ENCODE data around the gene GRB10. TPM values are rescaled to one million over a fixed set of nuclear protein-coding genes. Genes with fewer than 3 reads are reported as not detected.
"Not testable (repeated sequence)": the region's sequence is repeated elsewhere in the genome, so short reads cannot be mapped to it uniquely, and the experiment has no call there.

Gene GRB10
- total and polyA plus RNA-seq, 4 experiments from 2014 or later: 0.83 to 7.7 (median 5.0) TPM

- Mint-ChIP-seq H3K27me3 (peaks cover 10 to 19% of the 10 kb centered on the region in 2 donors), H3K36me3 (peaks cover 0 to 5% of the 10 kb centered on the region in 2 donors), H3K4me3 (peak overlapping the region in 1 of 8 donors; percentile 12), H3K27ac (peak overlapping the region in 1 of 7 donors; percentile 29), H3K4me1 (peaks cover 14 to 28% (median 23%) of the 10 kb centered on the region in 4 donors), H3K9me3 (peaks cover 0 to 4% (median 0%) of the 10 kb centered on the region in 8 donors)
- ChIA-PET CTCF (ENCODE audit: partially characterized antibody) (no interaction called here), POLR2A (ENCODE audit: partially characterized antibody) (no interaction called here)
- no peak overlapping the region for H3K27ac ChIP-seq (ENCODE audit: low read depth, low read length)
- intact Hi-C loops (cut with micrococcal nuclease): loop anchor here (5.0 kb wide), 3 partner anchors 287 to 382 kb away; no protein-coding TSS in a partner anchor
- DNase-seq: no peak
- peaks cover 7% of the 10 kb centered on the region for H3K4me1 ChIP-seq (ENCODE audit: insufficient read depth, low read length)
- H3K4me3 ChIP-seq (ENCODE audit: low read length in 2 of 2): no peak overlapping the region
- H3K36me3 ChIP-seq (ENCODE audit: insufficient read depth, low read length): no peaks in the 10 kb centered on the region
- H3K9me3 ChIP-seq (ENCODE audit: control insufficient read depth in 1 of 2, low read length in 2 of 2): no peaks in the 10 kb centered on the region
- peaks cover 3% of the 10 kb centered on the region for H3K27me3 ChIP-seq (ENCODE audit: insufficient read depth, low read length)
These were observed 2.3 kb downstream of the GRB10 start for GRCh38 chr7:50780436-50780835.

DNA sequence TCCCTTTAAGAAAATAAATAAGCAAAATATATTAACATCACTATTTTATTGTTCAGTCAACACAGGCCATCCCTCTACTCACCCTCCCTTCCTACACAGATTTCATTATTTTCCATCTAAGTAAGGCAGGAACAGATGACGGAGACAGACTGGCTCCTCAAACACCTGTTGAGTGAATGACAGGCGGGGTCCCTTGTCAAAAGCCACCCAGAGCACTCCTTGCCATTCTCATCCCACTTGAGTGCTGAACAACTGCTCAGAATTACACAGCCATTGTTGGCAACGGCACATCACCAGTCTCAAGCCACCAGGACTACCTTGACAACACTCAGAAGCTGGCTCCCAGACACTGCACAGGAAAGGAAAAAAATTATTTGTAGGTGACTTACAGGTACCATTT lies 3.3 kb downstream of the GRB10 start:
- CTCF ChIA-PET (ENCODE audit: partially characterized antibody): no interaction called here
- H3K9me3 ChIP-seq (ENCODE audit: control insufficient read depth in 1 of 2, low read length in 2 of 2): no peaks in the 10 kb centered on the region
- no peak for DNase-seq
- Mint-ChIP-seq H3K36me3 (peaks cover 0 to 5% of the 10 kb centered on the region in 2 donors), H3K9me3 (peaks cover 0 to 4% (median 0%) of the 10 kb centered on the region in 8 donors), H3K4me3 (no peak overlapping the region), H3K27me3 (peaks cover 10 to 17% of the 10 kb centered on the region in 2 donors), H3K27ac (no peak overlapping the region), H3K4me1 (peaks cover 14 to 28% (median 23%) of the 10 kb centered on the region in 4 donors)
- POLR2A ChIA-PET (ENCODE audit: partially characterized antibody): no interaction called here
- no peaks in the 10 kb centered on the region for H3K36me3 ChIP-seq (ENCODE audit: insufficient read depth, low read length)
- no peak overlapping the region for H3K27ac ChIP-seq (ENCODE audit: low read depth, low read length)
- intact Hi-C loops (cut with micrococcal nuclease): no loop called here
- peaks cover 7% of the 10 kb centered on the region for H3K4me1 ChIP-seq (ENCODE audit: insufficient read depth, low read length)
- peaks cover 3% of the 10 kb centered on the region for H3K27me3 ChIP-seq (ENCODE audit: insufficient read depth, low read length)
- H3K4me3 ChIP-seq (ENCODE audit: low read length in 2 of 2): no peak overlapping the region

DNA sequence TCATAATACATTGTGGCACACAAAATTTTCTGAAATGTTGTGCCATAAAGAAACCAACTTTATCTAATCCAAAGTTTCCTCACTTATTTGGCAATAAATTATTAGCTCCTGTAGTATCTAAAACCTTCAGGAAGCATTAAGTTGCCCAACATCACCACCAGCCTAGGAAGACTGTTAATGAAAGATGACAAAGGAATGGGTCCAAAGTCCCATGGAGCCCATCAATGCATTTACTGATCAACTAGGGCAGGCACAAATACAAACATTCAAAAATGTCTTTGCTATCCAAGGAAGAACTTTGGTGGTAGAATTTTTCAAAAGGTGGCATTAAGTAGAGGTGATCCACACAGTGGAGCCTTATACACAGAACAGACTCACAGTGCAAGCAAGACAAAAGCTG lies 4.5 kb downstream of the GRB10 start:
- no peaks in the 10 kb centered on the region for H3K27me3 ChIP-seq (ENCODE audit: insufficient read depth, low read length)
- DNase-seq: no peak
- CTCF ChIA-PET (ENCODE audit: partially characterized antibody): no interaction called here
- H3K36me3 Mint-ChIP-seq: peaks cover 0 to 5% of the 10 kb centered on the region in 2 donors
- H3K4me3 Mint-ChIP-seq: no peak overlapping the region
- POLR2A ChIA-PET (ENCODE audit: partially characterized antibody): no interaction called here
- intact Hi-C loops (cut with micrococcal nuclease): no loop called here
- peaks cover 3 to 11% of the 10 kb centered on the region in 2 donors for H3K27me3 Mint-ChIP-seq
- H3K9me3 ChIP-seq (ENCODE audit: control insufficient read depth in 1 of 2, low read length in 2 of 2): no peaks in the 10 kb centered on the region
- H3K4me1 ChIP-seq (ENCODE audit: insufficient read depth, low read length): peaks cover 7% of the 10 kb centered on the region
- peaks cover 0 to 6% (median 0%) of the 10 kb centered on the region in 8 donors for H3K9me3 Mint-ChIP-seq
- no peak overlapping the region for H3K27ac Mint-ChIP-seq
- no peaks in the 10 kb centered on the region for H3K36me3 ChIP-seq (ENCODE audit: insufficient read depth, low read length)
- no peak overlapping the region for H3K27ac ChIP-seq (ENCODE audit: low read depth, low read length)
- H3K4me3 ChIP-seq (ENCODE audit: low read length in 2 of 2): no peak overlapping the region
- H3K4me1 Mint-ChIP-seq: peaks cover 10 to 22% (median 16%) of the 10 kb centered on the region in 4 donors

GRCh38 chr7:50775836-50776235 lies 6.9 kb downstream of the GRB10 start:
- Histone ChIP-seq H3K4me3 (ENCODE audit: low read length in 2 of 2) (no peak overlapping the region), H3K27me3 (ENCODE audit: insufficient read depth, low read length) (no peaks in the 10 kb centered on the region), H3K27ac (ENCODE audit: low read depth, low read length) (no peak overlapping the region), H3K4me1 (ENCODE audit: insufficient read depth, low read length) (no peaks in the 10 kb centered on the region), H3K9me3 (ENCODE audit: control insufficient read depth in 1 of 2, low read length in 2 of 2) (no peaks in the 10 kb centered on the region), H3K36me3 (ENCODE audit: insufficient read depth, low read length) (no peaks in the 10 kb centered on the region)
- intact Hi-C loops (cut with micrococcal nuclease): no loop called here
- Mint-ChIP-seq H3K4me1 (peaks cover 0 to 8% (median 2%) of the 10 kb centered on the region in 4 donors), H3K4me3 (no peak overlapping the region), H3K27me3 (peaks cover 1 to 5% of the 10 kb centered on the region in 2 donors), H3K27ac (no peak overlapping the region), H3K36me3 (peaks cover 0 to 5% of the 10 kb centered on the region in 2 donors), H3K9me3 (peaks cover 0 to 6% (median 0%) of the 10 kb centered on the region in 8 donors)
- CTCF ChIA-PET (ENCODE audit: partially characterized antibody): no interaction called here
- DNase-seq: no peak
- POLR2A ChIA-PET (ENCODE audit: partially characterized antibody): interaction anchor here (0.6 kb wide), 1 partner anchor 411 kb away, joined by 3 read pairs; no protein-coding TSS in a partner anchor

DNA sequence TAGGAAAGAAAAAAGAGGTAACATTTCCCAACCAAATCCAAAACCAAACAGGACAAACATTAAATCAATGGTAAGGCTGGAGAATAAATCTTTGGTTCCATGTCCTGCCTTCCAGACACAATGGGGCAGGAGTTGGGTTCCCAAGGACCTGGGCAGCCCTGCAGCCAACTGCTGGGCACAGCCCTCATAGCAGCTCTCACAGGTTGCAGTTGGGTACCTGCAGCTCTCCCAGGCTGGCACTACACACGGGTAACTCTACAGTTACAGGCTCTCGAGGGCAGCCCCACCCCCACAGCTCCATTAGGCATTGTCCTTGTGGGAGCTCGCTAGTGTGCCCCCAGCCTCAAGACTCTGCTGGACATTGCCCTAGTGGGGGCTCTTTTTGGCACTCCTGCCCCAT lies 7.5 kb downstream of the GRB10 start:
- ChIA-PET POLR2A (ENCODE audit: partially characterized antibody) (no interaction called here), CTCF (ENCODE audit: partially characterized antibody) (no interaction called here)
- Histone ChIP-seq H3K9me3 (ENCODE audit: control insufficient read depth in 1 of 2, low read length in 2 of 2) (no peaks in the 10 kb centered on the region), H3K4me1 (ENCODE audit: insufficient read depth, low read length) (no peaks in the 10 kb centered on the region), H3K36me3 (ENCODE audit: insufficient read depth, low read length) (no peaks in the 10 kb centered on the region), H3K27me3 (ENCODE audit: insufficient read depth, low read length) (no peaks in the 10 kb centered on the region), H3K27ac (ENCODE audit: low read depth, low read length) (no peak overlapping the region), H3K4me3 (ENCODE audit: low read length in 2 of 2) (no peak overlapping the region)
- no peak for DNase-seq
- peaks cover 1 to 4% of the 10 kb centered on the region in 2 donors for H3K27me3 Mint-ChIP-seq
- intact Hi-C loops (cut with micrococcal nuclease): no loop called here
- H3K36me3 Mint-ChIP-seq: peaks cover 0 to 5% of the 10 kb centered on the region in 2 donors
- H3K4me1 Mint-ChIP-seq: peaks cover 0 to 3% (median 0%) of the 10 kb centered on the region in 4 donors
- peaks cover 0 to 6% (median 0%) of the 10 kb centered on the region in 8 donors for H3K9me3 Mint-ChIP-seq
- H3K27ac Mint-ChIP-seq: no peak overlapping the region
- H3K4me3 Mint-ChIP-seq: no peak overlapping the region

GRCh38 chr7:50774319-50774718 lies 8.4 kb downstream of the GRB10 start:
- DNase-seq: no peak
- ChIA-PET POLR2A (ENCODE audit: partially characterized antibody) (no interaction called here), CTCF (ENCODE audit: partially characterized antibody) (no interaction called here)
- no peak overlapping the region for H3K4me3 Mint-ChIP-seq
- peaks cover 0 to 5% of the 10 kb centered on the region in 2 donors for H3K36me3 Mint-ChIP-seq
- Histone ChIP-seq H3K4me3 (ENCODE audit: low read length in 2 of 2) (no peak overlapping the region), H3K4me1 (ENCODE audit: insufficient read depth, low read length) (no peaks in the 10 kb centered on the region), H3K36me3 (ENCODE audit: insufficient read depth, low read length) (no peaks in the 10 kb centered on the region), H3K9me3 (ENCODE audit: control insufficient read depth in 1 of 2, low read length in 2 of 2) (no peaks in the 10 kb centered on the region), H3K27ac (ENCODE audit: low read depth, low read length) (no peak overlapping the region), H3K27me3 (ENCODE audit: insufficient read depth, low read length) (no peaks in the 10 kb centered on the region)
- peaks cover 0 to 6% (median 0%) of the 10 kb centered on the region in 8 donors for H3K9me3 Mint-ChIP-seq
- H3K27ac Mint-ChIP-seq: no peak overlapping the region
- intact Hi-C loops (cut with micrococcal nuclease): no loop called here
- H3K4me1 Mint-ChIP-seq: no peaks in the 10 kb centered on the region
- peaks cover 1 to 4% of the 10 kb centered on the region in 2 donors for H3K27me3 Mint-ChIP-seq

- H3K27ac ChIP-seq (ENCODE audit: low read depth, low read length); H3K4me3 ChIP-seq (ENCODE audit: low read length in 2 of 2); intact Hi-C loops (cut with micrococcal nuclease); H3K4me3 Mint-ChIP-seq; H3K36me3 ChIP-seq (ENCODE audit: insufficient read depth, low read length); H3K27me3 ChIP-seq (ENCODE audit: insufficient read depth, low read length); H3K9me3 ChIP-seq (ENCODE audit: control insufficient read depth in 1 of 2, low read length in 2 of 2); POLR2A ChIA-PET (ENCODE audit: partially characterized antibody); H3K9me3 Mint-ChIP-seq; H3K4me1 Mint-ChIP-seq; DNase-seq; H3K36me3 Mint-ChIP-seq; H3K4me1 ChIP-seq (ENCODE audit: insufficient read depth, low read length); H3K27ac Mint-ChIP-seq; H3K27me3 Mint-ChIP-seq; CTCF ChIA-PET (ENCODE audit: partially characterized antibody): not testable (repeated sequence)
These were observed 9.6 kb downstream of the GRB10 start for GRCh38 chr7:50773071-50773470.
